Neural progenitor cell (in vitro differentiated cells): ENCODE results near the gene IKZF5.

ENCODE experiments used
- EZH2 ChIP-seq: fragments of 200-600 bp; sonication (generic); IDR thresholded peaks from 2 replicates; pipeline ENCODE4 v1.6.1; 2017; ENCODE audit warnings: antibody characterized with exemption, mild to moderate bottlenecking, moderate library complexity
- EZH2phosphoT487 ChIP-seq: fragments of 200-600 bp; sonication (generic); IDR thresholded peaks from 2 replicates; pipeline ENCODE4 v1.6.1; 2017; ENCODE audit warnings: antibody characterized with exemption
- TF ChIP-seq, protein P1 (sequence below): fragments of 200-600 bp; sonication (generic); IDR thresholded peaks from 2 replicates; pipeline ENCODE4 v1.5.1; 2017; ENCODE audit warnings: antibody characterized with exemption, mild to moderate bottlenecking

DNA sequence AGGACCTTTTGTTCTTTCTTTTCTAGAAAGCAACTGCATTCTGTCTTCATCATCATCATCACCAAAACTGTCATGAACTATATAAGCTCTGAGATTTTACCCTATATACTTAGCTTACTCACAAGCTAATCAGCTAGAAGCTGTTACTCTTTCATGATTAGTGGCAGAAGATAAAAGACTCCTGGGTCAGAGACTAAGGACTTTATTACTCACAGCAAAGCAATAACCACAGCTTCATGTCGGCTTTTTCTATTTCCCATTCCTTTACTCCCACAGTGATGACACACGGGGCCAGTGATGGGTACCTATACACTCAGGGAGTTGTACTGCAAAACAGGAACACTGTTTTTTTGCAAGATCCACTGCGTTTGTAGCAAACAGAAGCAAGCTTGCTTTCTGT, 46.2 kb downstream of the IKZF5 start:
- TF ChIP-seq, protein P1, sequence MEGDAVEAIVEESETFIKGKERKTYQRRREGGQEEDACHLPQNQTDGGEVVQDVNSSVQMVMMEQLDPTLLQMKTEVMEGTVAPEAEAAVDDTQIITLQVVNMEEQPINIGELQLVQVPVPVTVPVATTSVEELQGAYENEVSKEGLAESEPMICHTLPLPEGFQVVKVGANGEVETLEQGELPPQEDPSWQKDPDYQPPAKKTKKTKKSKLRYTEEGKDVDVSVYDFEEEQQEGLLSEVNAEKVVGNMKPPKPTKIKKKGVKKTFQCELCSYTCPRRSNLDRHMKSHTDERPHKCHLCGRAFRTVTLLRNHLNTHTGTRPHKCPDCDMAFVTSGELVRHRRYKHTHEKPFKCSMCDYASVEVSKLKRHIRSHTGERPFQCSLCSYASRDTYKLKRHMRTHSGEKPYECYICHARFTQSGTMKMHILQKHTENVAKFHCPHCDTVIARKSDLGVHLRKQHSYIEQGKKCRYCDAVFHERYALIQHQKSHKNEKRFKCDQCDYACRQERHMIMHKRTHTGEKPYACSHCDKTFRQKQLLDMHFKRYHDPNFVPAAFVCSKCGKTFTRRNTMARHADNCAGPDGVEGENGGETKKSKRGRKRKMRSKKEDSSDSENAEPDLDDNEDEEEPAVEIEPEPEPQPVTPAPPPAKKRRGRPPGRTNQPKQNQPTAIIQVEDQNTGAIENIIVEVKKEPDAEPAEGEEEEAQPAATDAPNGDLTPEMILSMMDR = no peak
- no peak for TF ChIP-seq EZH2
- no peak for TF ChIP-seq EZH2phosphoT487
